ENCODE results near the gene PTPRS.

- TF ChIP-seq POLR2A (IDR thresholded peaks at IDR 0.05) (no peak), CTCF (IDR thresholded peaks at IDR 0.05) (no peak), POLR2AphosphoS5 (IDR thresholded peaks at IDR 0.05) (no peak), EP300 (IDR thresholded peaks at IDR 0.05) (no peak)
These were observed 19.6 kb upstream of the PTPRS start for GRCh38 chr19:5360003-5360780.

Data from sigmoid colon (tissue), 4 donors.